ENCODE results near the gene SERPINE2.

DNA sequence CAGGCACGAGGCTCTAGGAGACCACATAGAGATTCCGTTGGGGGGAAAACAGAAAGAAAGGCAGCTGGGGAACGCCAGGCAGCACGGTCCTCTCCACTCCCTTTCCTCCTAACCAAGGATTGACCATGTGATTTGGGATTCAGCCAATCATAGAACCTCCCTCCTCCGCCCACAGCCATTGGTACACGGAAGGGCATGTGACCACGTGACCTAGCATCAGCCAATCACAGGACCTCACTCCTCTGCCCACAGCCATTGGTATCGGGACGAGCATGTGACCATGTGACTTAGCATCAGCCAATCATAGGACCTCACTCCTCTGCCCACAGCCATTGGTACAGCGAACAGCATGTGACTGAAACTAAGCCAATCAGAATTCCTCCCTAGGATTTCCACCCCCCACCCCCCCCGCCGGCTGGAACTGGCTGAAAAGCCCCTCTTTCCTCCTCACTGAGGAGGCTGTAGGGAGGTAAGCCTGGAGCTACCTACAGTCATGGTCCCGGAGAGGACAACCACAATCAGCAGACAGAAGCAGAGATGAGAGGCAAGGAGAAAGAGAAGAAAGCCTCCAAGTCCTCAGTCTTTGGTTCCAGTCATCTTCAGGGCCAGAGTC is 7.6 kb downstream of the SERPINE2 start:
- TF ChIP-seq CTCF (conservative IDR thresholded peaks at IDR 0.05; ENCODE audit: low read depth, low read length) (no peak), EZH2 (IDR thresholded peaks at IDR 0.05; ENCODE audit: borderline replicate concordance, low read depth, low read length, poor library complexity, severe bottlenecking) (no peak)

Data from A673 (cell line).